GM12864 (cell line): ENCODE measurements around the gene MAP1A.
A peak's percentile ranks its signal among the peaks of the same experiment; 100 is the strongest.

Experiments
- DNase-seq: peaks from one replicate; pipeline ENCODE4 v3.0.0-alpha.2; 2011; ENCODE audit warnings: low read depth
- H3K4me3 ChIP-seq: 2 replicates; pipeline ENCODE4 v1.5.1; 2011; ENCODE audit warnings: mild to moderate bottlenecking, low read depth, low read length, control low read depth
- TF ChIP-seq, protein P1 (sequence below): IDR thresholded peaks from 2 replicates; pipeline ENCODE4 v1.5.1; 2011; ENCODE audit warnings: low read depth, mild to moderate bottlenecking, moderate library complexity, low read length, control low read depth, inconsistent platforms; ENCODE audit errors: missing control alignments

Gene MAP1A

DNA sequence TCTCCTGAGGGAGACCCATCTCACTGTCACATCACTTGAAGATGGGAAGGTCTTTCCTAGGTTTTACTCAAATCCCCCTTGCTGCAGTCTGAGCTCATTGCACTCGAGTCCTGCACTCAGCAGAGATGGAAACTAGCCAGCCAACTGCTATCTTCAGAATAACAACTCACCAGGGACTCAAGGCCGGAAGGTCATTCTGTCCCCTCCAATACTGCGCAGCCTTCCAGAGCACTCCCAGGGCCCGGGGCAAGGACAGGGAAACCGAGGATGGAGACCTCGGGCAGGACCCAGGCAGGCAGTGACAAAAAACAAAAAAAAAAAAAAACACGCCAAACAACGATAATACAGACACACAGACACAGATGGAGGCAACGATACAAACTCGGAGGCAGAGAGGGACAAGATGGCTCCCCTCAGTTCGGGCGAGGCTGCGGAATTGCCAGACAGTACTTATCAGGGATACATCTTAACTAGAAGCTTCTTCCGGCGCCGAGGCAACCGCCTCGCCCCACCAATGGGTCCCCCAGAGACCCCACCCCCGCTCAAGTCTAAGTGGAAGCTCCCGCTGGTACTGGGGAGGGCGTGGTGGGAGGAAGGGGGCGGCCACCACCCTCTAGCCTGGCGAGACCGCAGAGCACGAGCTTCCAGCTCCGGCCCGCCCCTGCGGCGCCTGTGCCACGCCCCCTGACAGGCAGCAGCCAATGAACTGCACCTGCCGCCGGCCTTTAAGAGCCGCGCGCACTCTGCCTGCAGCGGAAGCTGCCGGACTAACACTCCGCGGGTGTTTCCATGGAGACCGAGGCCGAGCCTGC is 7.0 kb upstream of the MAP1A start:
- peak; percentile 95 for DNase-seq
- H3K4me3 ChIP-seq, result peak overlapping the region; percentile 63
- TF ChIP-seq, protein P1, sequence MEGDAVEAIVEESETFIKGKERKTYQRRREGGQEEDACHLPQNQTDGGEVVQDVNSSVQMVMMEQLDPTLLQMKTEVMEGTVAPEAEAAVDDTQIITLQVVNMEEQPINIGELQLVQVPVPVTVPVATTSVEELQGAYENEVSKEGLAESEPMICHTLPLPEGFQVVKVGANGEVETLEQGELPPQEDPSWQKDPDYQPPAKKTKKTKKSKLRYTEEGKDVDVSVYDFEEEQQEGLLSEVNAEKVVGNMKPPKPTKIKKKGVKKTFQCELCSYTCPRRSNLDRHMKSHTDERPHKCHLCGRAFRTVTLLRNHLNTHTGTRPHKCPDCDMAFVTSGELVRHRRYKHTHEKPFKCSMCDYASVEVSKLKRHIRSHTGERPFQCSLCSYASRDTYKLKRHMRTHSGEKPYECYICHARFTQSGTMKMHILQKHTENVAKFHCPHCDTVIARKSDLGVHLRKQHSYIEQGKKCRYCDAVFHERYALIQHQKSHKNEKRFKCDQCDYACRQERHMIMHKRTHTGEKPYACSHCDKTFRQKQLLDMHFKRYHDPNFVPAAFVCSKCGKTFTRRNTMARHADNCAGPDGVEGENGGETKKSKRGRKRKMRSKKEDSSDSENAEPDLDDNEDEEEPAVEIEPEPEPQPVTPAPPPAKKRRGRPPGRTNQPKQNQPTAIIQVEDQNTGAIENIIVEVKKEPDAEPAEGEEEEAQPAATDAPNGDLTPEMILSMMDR, result no peak

DNA sequence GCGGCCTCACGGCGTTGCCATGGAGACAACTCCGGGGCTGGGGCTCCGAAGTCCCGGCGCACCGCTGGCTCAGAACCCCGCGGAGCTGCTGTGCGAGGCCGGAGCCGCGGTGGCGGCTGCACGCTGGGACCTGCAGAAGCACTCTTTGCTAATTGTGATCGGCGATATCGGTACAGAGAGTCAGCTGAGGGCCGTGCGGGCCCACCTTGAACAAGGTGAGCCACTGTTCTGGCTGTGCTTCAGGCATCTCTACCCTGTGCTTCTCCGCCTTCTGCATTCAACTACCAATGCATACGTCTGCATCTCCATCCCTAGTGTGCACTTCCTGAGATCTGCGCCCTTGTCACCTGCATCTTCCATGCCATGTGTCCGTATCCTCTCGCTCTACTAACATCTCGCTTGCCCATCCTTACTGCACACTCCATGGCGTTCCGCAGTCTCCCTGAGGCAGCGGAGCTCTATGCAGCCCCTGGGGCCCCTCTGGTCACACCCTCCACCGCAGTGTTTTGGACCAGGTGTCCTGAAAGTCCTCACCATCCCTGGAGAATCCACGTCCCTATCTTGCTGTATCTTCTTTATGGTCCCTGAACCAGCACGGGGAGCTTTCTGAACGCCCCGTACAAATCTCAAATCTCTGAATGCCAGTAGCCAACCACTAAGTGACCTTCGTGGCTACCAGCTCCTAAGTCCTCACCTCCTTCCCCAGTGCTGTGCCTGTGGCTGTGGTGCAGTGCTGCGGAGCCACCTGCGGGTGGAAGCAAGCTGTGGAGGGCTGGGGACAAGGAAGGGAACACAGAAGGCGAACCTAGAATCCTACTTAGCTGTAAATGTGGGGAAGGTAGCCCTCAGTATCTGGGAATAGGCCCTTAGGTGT is 6.2 kb upstream of the MAP1A start:
- DNase-seq, result no peak
- TF ChIP-seq, protein P1, result peak; percentile 30

DNA sequence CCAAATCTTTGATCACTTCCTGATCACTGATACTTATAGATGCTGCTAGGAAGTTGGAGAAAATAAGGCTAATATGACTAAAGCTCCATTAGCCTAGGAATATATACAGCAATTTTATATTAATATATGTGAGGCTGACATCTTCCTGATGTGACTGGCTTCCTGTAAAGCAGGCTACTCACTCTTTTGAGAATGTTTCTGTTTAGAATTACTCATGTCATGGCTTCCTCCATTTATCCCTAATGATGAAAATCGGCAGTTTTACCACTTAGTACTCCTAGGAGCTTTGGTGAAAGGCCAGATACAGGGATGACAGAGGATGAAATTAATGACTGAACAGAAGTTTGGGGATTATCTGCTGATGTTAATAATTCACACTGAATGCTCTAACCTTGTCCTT is 3.9 kb upstream of the MAP1A start:
- TF ChIP-seq, protein P1, result no peak
- no peak overlapping the region for H3K4me3 ChIP-seq
- DNase-seq, result no peak

More for the DNA sequence above, 6.2 kb upstream of the MAP1A start:
- peak overlapping the region; percentile 63 for H3K4me3 ChIP-seq

DNA sequence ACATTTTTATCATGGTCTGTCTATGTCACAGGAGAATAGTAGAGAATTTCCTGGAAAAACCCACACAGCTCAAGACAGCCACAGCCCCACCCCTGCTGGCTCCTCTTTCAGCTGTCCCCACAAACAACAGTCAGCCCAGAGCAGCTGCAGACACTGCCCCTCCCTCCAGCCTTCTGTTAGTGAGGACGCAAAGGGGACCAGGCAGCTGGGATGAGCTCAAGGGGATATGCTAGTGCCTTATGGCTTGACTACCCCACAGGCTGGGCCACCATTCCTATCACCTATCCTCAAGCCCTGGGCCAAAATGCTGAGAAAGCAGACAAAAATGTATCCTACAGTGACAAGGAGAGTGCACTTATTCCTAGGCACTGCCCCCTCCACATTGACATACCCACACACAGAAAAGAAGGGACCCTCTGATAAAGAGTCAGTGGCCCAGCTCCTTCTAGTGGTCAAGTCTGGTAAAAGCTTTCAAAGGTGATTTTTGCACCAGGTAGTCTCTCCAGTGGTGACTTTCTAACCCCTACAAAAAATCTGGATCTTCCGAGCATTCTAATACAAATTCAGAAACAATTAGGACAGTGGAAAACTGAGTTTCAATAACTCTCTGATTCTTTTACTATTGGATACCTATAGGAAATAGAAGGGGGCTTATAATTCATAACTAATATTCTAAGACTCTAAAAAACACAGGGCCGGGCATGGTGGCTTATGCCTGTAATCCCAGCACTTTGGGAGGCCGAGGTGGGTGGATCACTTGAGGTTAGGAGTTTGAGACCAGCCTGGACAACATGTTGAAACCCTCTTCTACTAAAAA is 3.0 kb upstream of the MAP1A start:
- TF ChIP-seq, protein P1, result peak; percentile 72
- DNase-seq, result no peak
- no peak overlapping the region for H3K4me3 ChIP-seq

DNA sequence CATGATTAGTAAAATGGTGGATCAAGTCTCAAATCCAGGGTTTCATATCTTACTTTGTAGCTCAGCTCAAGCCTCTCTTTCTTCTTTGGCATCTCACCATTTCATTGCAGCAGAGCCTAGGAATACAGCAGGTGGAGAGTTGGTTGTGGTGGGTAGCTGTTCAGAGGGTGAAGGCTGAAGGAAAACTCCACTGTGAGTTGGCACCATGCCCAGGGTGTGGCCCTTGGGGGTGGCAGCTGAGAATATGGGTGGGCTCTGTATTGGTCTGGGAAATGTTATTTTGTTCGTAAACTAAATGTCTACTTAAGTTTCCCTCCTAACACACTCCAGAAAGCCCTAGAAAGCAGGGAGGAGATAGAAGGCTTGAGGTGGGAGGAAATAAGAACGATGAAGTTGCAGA is 1.7 kb upstream of the MAP1A start:
- no peak overlapping the region for H3K4me3 ChIP-seq
- TF ChIP-seq, protein P1, result no peak
- DNase-seq, result no peak

DNA sequence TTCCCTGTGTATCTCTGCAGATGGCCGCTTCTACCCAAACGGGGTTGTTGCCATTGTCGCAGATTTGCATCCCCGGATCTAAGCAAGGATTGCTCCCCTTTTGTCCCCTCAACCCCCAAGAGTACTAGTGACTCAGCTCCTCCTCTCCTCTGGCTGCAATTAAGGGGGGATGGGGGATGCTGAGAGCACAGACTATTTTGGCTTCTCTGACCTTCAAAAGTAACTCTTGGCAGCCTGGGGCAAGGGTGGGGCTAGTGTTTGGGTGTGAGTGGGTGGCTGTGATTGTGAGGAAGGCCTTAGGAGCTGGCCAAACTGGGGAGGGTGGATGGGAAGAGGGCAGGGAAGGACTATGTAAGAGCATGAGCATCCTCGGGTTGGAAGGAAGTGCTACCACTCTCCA is 1.2 kb upstream of the MAP1A start:
- no peak for DNase-seq
- TF ChIP-seq, protein P1, result no peak
- no peak overlapping the region for H3K4me3 ChIP-seq
